Epithelial cell of prostate (primary cell): ENCODE measurements around the gene TBC1D9.
"Not testable (repeated sequence)": the region's sequence is repeated elsewhere in the genome, so short reads cannot be mapped to it uniquely, and the experiment has no call there.

Source experiments
- DNase-seq: peaks from one replicate; pipeline ENCODE4 v3.0.0-alpha.2; 2011; ENCODE audit warnings: low read depth, low spot score
- H3K27ac ChIP-seq: fragments of 450-650 bp; 2 replicates; pipeline ENCODE4 v1.5.1; 2017; ENCODE audit warnings: mild to moderate bottlenecking

The TBC1D9 gene

GRCh38 chr4:140756319-140757231 lies at the start of gene TBC1D9:
Gene TBC1D9, minus strand, starts transcription at chr4:140756385. Its CDS starts 340 bp downstream, at chr4:140756045.
- peak within 1 kb of the TSS; percentile 92 for H3K27ac ChIP-seq
- DNase-seq: peak; percentile 78

GRCh38 chr4:140805293-140805692 lies 49.1 kb upstream of the TBC1D9 start:
- no peak for DNase-seq
- no peak overlapping the region for H3K27ac ChIP-seq

DNA sequence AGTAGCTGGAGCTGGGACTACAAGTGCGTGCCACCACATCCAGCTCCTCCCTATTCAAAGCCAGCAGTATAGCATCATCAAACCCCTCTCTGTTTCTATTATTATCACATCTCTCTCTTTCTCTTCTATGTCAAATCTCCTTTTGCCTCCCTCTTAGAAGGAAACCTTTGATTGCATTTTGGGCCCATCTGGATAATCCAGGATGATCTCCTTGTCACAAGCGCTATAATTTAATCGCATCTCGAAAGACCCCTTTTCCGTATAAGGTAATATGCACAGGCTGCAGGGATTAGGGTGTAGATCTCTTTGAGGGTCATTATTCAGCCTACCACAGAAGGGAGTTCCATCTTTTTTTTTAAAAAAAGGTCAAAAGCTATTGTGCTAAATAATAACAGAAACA lies 46.4 kb upstream of the TBC1D9 start:
- DNase-seq: no peak
- no peak overlapping the region for H3K27ac ChIP-seq

DNA sequence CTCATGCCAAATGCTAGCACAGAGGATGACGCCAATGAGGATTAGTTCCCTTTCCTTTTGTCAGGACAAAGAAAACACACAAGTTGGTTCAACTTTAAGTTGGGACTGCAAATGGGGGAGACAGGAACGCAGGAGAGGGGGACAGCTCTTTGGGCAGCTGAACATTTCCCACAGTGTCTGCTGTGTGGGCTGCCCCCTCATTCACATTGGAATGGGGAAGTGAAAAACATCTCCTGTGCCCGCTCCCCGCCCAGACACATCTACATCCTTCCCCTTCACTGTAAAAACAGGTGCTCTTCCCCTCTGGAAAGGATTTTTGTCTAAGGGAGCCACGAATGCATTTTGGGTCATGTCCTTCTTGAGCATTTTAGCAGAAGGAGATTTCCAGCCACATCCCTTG lies 44.5 kb upstream of the TBC1D9 start:
- no peak for DNase-seq
- H3K27ac ChIP-seq: no peak overlapping the region

- H3K27ac ChIP-seq: no peak overlapping the region
Measured at GRCh38 chr4:140799686-140800225, 43.6 kb upstream of the TBC1D9 start.

GRCh38 chr4:140793291-140793690 lies 37.1 kb upstream of the TBC1D9 start:
- DNase-seq: no peak
- no peak overlapping the region for H3K27ac ChIP-seq

More at GRCh38 chr4:140799686-140800225, 43.6 kb upstream of the TBC1D9 start:
- no peak for DNase-seq

GRCh38 chr4:140790765-140791164 lies 34.6 kb upstream of the TBC1D9 start:
- peak overlapping the region; percentile 87 for H3K27ac ChIP-seq
- peak; percentile 14 for DNase-seq

DNA sequence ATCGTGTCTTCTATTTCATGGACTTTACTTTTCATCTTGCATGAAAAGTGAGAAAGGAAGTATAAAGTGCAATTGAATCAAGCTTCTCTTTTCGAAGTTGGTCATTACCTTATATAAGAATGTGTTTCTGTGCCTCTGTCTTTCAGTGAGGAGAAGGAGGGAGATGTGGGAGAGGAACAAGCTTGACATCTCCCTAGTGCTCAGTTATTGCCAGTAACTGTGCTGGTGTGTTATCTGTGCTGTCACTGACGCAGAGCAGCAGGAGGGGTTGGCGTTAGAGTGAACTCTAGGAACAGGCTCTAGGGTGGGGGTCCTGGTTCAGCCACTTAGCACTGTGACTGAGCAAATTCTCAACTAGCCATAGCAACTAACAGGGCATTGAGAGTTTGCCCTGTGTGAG lies 34.0 kb upstream of the TBC1D9 start:
- peak overlapping the region; percentile 87 for H3K27ac ChIP-seq
- DNase-seq: no peak

DNA sequence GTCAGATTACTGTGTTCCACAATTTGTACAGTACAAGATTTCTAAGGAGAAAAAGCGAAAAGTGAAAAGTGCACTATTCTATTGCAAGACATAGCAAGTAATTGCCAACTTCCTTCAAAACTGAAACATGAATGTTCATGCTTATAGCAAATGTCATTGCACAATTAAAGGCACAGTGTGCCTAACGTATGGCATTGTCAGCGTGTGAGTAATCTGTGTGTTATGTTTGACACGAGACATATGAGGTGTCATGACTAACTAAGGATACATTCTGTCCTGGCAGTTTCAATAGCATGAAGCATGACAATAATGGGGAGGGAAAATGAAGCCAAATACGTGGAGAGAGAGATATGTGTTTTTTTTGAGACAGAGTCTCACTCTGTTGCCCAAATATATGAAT lies 33.6 kb upstream of the TBC1D9 start:
- H3K27ac ChIP-seq: peak overlapping the region; percentile 87
- DNase-seq: peak; percentile 85

DNA sequence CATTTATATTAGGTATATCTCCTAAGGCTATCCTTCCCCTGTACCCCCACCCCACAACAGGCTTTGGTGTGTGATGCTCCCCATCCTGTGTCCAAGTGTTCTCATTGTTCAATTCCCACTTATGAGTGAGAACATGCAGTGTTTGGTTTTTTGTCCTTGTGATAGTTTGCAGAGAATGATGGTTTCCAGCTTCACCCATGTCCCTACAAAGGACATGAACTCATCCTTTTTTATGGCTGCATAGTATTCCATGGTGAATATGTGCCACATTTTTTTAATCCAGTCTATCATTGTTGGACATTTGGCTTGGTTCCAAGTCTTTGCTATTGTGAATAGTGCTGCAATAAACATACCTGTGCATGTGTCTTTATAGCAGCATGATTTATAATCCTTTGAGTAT lies 26.6 kb upstream of the TBC1D9 start:
- not testable (repeated sequence) for H3K27ac ChIP-seq, DNase-seq

DNA sequence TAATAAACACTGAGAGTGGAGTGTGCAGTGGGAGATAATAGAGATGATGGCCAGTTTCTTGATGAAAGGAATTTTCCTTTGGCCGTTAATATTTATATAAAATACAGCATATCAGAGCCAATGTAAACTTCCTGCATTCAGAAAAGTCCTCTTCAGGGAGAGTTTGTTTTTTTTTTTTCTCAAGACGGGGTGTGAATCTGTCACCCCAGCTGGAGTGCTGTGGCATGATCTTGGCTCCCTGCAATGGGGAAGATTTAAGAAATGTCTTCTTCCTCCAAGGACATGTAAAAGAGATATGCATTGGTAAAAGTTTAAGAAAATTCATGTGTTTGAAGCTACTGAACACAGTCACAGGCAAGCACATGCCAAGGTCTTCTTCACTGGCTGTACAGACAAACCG lies 25.4 kb upstream of the TBC1D9 start:
- H3K27ac ChIP-seq: no peak overlapping the region
- no peak for DNase-seq

DNA sequence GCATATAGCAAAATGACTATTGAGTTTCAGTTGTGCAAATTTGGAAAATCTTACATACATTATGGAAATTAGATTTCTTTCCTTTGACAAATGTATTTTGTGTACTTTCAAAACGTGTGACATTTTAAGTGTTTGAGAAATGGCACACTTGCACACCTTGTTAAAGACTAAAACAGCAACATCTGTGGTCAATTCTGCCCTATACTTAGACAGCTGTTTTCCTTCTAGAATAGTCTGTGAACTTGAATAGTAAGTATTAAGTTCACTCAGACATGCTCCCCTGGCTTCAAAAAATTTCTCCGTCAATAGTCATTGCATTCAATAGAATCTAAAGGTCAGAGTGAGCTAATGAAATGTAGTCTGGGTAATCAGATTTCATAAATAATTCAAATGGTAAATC lies 21.7 kb upstream of the TBC1D9 start:
- DNase-seq: no peak
- H3K27ac ChIP-seq: no peak overlapping the region

DNA sequence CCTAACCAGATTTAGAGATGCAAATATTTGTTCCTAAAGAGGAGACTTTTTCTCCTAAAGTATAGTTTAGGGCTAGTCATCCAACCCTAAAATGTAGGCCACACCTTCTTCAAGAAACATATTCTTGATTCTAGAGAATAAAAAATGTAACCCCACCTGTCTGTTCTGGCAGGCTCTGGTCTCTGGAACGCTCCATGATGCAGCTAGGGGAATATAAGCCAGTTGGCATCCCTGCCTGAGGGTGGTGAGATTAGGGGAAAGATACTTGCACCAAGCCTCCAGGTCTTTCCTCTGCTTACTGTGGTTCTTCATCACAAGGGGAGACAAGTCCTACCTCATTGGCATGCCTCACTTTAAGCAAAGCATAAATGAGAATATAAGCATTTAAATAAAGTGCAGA lies 21.2 kb upstream of the TBC1D9 start:
- H3K27ac ChIP-seq: no peak overlapping the region
- no peak for DNase-seq

- H3K27ac ChIP-seq: no peak overlapping the region
- DNase-seq: no peak
Measured at GRCh38 chr4:140776556-140776955, 20.4 kb upstream of the TBC1D9 start.

GRCh38 chr4:140774956-140775355 lies 18.8 kb upstream of the TBC1D9 start:
- no peak overlapping the region for H3K27ac ChIP-seq
- DNase-seq: no peak

GRCh38 chr4:140774510-140774909 lies 18.3 kb upstream of the TBC1D9 start:
- no peak overlapping the region for H3K27ac ChIP-seq
- DNase-seq: no peak

DNA sequence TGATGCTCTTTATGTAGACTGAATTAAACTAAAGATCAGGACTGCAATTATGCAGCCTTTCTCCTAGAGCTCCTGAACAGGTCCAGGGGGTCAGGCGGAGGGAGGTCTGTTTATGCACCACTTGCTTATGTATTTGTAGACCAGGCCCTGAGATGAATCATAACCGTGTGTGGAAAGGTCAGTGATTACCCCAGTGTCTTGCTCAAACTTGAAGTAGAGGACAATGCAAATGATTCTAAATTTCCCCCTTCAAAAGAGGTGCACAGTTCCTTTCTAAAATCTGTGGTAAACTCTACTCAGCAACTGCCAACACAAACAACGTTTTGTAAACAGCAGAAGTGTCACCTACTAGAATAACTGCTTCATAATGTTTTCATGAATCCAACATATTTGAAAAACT lies 13.0 kb upstream of the TBC1D9 start:
- H3K27ac ChIP-seq: no peak overlapping the region
- DNase-seq: no peak

- DNase-seq: no peak
- H3K27ac ChIP-seq: no peak overlapping the region
Measured at GRCh38 chr4:140764785-140765392, 8.7 kb upstream of the TBC1D9 start.

GRCh38 chr4:140762202-140762601 lies 6.0 kb upstream of the TBC1D9 start:
- no peak for DNase-seq
- H3K27ac ChIP-seq: no peak overlapping the region

DNA sequence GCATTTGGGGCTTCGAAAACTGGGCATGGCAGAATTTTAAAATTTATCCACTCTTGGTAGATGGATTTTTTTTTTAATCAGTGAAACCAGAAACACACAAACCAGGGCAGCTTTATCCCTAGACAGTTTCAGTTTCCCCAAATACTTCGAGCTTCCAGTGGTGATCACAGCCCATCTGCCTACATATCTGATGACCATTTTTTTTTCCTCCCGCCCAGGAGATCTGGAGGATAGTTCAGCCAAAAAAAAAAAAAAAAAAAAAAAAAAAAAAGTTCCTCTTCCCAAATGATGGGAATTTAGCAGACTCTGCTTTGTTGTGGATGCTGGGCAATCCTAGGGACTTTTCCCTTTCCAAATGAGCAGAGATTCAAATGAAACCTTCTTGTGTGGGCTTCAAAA lies 1.0 kb upstream of the TBC1D9 start:
- DNase-seq: no peak
- peak overlapping the region; percentile 92 for H3K27ac ChIP-seq

DNA sequence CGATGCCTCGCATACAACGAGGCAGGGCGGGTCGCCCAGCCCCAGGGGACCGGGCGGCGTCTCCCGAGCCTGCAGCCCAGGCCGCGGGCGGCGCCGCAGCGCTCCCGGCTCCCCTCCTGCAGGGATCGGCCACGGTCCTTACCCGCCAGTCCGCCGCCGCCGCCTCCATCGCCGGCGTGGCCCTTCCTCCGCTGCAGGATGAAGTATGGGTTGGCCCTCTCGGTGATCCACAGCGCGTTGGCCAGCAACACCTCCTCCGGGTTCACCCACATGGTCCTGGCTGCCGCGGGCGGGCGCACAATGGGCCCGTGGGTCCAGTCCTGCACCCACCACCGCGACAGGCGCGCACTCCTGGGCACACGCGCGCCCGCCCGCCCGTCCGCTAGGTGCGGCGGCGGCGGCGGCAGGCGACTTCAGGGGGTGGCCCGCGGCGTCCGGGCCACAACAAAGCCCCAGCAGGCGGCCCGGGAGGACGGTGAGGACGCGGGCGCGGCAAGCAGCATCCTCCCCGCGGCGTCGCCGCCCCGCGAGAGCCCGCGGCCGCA lies 339 bp downstream of the TBC1D9 start:
- no peak for DNase-seq
- H3K27ac ChIP-seq: peak overlapping the region; percentile 92
